Hypothalamus (tissue), 51 donors: ENCODE results near the gene ZNF333.
A peak's percentile ranks its signal among the peaks of the same experiment; 100 is the strongest.
"Not testable (repeated sequence)": the region's sequence is repeated elsewhere in the genome, so short reads cannot be mapped to it uniquely, and the experiment has no call there.

Source experiments
- DNase-seq, 51 donors: peaks; one replicate each; lab custom pipeline; 2025; lab: John Stamatoyannopoulos, UW

Gene ZNF333

DNA sequence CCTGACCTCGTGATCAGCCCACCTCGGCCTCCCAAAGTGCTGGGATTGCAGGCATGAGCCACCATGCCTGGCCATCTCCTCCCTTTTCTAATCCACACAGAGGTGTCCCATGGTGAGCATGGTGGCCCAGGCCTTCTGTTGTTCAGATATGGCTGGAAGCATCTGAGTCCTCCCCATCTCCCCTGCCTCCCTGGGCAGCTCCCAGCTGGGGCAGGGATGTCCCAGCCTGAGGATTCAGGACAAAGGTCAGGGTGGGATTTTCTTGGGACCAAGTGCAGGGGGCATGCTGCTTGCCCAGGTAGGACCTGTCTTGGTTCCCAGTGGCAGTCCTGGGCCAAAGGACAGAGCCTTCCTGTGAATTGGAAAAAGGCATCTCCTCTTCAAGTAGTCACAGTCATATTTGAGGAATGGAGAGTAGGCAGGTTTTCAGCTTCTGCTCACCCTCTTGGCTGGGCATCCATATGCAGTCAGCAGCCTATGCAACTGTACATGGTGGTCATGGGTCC lies 77.7 kb downstream of the ZNF333 start:
- DNase-seq = no peak

- DNase-seq = no peak
Observed at GRCh38 chr19:14768001-14768400, 78.2 kb downstream of the ZNF333 start.

DNA sequence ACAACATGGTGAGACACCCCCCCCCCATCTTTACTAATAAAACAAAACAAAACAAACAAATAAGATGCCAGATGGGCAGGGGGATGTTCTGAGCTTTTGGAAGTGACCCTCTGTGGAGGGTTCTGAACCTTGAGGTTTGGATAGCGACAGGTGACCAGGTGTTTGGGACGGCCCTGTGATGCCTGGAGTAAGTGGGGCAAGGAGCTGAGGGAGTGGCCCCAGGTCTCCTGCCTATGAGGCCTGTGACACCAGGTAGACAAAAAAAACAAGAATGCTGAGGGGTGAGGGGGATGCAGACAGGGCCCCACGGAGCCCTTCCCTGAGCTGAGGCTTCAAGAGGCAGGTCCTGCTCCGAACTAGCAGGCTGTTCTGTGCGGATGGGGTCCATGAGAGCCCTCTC lies 79.4 kb downstream of the ZNF333 start:
- no peak for DNase-seq

- DNase-seq = no peak
Observed at GRCh38 chr19:14770136-14770535, 80.3 kb downstream of the ZNF333 start.

GRCh38 chr19:14770944-14771839 lies 81.3 kb downstream of the ZNF333 start:
- no peak for DNase-seq

DNA sequence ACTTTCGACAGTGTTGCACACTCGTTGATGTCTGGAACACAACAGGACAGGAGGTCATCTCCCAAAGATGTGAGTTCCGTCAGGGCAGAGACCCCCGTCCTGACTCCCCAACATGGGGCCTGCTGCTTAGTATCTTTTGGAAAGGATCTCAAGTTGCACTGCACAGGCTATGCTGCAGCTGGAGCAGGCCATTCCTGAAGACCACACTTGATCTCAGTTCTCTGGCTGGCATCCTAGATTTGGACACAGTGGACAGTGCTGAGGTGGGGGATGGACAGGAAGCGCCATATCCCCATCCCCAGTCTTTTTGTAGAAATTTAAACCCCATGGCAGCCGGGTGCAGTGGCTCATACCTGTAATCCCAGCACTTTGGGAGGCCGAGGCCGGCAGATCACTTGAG lies 82.6 kb downstream of the ZNF333 start:
- DNase-seq = no peak

- no peak for DNase-seq
Observed at GRCh38 chr19:14772995-14773394, 83.1 kb downstream of the ZNF333 start.

GRCh38 chr19:14773722-14774121 lies 83.9 kb downstream of the ZNF333 start:
- DNase-seq = not testable (repeated sequence)

- no peak for DNase-seq
Observed at GRCh38 chr19:14774373-14774772, 84.5 kb downstream of the ZNF333 start.

GRCh38 chr19:14775326-14775725 lies 85.5 kb downstream of the ZNF333 start:
- DNase-seq = not testable (repeated sequence)

GRCh38 chr19:14775869-14776586 lies 86.2 kb downstream of the ZNF333 start:
- peak in 10 of 51 donors; percentile 2 to 25 (median 8) for DNase-seq

DNA sequence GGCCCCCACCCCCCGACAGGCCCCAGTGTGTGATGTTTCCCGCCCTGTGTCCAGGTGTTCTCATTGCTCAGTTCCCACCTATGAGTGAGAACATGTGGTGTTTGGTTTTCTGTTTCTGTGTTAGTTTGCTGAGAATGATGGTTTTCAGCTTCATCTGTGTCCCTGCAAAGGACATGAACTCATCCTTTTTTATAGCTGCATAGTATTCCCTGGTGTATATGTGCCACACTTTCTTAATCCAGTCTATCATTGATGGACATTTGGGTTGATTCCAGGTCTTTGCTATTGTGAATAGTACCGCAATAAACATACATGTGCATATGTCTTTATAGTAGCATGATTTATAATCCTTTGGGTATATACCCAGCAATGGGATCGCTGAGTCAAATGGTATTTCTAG lies 87.8 kb downstream of the ZNF333 start:
- DNase-seq = not testable (repeated sequence)

- DNase-seq = not testable (repeated sequence)
Observed at GRCh38 chr19:14778110-14778845, 88.4 kb downstream of the ZNF333 start, which contains the start of gene ADGRE2. ADGRE2 (minus strand) TSS chr19:14778560; CDS start chr19:14776756, 1,804 bp downstream.

- DNase-seq = no peak
Observed at GRCh38 chr19:14779151-14779550, 89.3 kb downstream of the ZNF333 start.

DNA sequence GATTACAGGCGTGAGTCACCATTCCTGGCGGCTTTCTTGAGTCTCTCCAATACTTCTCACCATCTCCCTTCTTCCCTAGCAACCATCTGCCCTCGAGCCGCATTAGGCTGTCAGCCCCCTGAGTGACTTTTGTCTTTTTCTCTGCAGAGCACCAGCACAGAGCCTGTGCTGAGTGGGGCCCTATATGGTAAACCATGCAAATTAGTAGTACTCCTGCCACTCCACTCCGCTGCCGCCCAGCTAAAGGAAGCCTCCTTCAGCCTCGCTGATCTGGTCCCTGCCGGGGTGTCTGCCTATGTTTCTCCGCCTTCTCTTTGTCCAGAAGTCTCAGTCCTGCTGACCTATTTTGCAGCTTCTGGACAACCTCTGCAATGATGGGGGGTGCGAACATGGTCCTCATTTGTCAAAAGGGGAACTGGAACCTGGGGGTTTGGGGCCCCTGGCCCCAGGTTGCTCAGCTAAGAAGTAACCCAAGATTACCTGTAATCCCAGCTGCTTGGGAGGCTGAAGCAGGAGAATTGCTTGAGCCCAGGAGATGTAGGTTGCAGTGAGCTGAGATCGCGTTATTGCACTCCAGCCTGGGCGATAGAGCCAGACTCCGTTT lies 90.9 kb downstream of the ZNF333 start:
- DNase-seq = not testable (repeated sequence)

- DNase-seq = not testable (repeated sequence)
Observed at GRCh38 chr19:14781713-14782536, 92.1 kb downstream of the ZNF333 start.

DNA sequence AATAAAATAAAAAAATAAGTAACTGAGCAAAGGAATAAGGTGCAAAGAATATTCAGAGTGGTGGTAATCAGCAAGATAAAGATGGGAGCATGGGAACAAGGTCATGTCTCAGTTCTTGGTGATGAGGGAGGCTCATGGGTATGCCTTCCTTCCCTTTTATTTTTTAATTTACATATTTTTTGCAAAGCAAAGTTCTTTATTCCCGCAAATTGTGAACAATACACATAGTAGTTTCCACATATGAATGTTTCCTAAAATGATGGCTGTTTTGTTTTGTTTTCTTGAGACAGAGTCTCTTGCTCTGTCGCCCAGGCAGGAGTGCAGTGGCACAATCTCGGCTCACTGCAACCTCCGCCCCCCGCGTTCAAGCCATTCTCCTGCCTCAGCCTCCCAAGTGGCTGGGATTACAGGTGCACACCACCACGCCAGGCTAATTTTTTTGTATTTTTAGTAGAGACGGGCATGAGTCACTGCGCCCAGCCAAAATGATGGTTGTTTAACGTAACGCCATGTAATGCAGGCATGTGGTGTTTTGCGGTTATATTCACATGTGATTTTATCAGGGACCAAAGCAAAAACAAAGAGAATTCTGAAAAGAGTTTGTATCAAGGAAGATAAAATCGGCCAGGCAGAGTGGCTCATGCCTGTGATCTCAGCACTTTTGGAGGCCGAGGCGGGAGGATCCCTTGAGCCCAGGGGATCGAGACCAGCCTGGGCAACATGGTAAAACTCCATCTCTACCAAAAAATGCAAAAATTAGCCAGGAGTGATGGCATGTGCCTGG lies 93.0 kb downstream of the ZNF333 start:
- DNase-seq = no peak
